GM12873 (cell line): Measurements from ENCODE around the gene FAM174A.

ENCODE experiments used
- TF ChIP-seq, protein P1 (sequence below): IDR thresholded peaks from 2 replicates; pipeline ENCODE4 v1.5.1; 2012; ENCODE audit warnings: low read depth, mild to moderate bottlenecking, moderate library complexity, low read length, control low read depth; ENCODE audit not compliant: insufficient read depth; ENCODE audit errors: missing control alignments

FAM174A gene

DNA sequence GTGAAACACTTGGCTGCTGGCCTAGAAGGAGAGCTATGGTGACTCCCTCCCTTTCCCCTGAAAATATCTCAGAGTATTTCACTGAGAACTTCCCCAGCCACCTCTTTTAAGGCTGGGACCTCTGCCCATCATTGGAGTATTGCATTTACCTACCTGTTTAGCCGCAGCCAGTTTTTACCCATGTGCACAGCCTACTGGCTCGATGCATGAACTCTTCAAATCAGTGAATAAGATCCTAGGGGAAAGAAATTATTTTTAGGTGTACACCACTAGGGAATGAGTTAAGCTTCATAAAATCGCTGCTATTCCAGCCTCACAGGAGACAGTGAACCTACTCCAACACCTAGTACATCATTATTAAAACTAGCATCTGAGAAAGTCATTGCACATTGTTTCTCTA, 16.8 kb upstream of the FAM174A start:
- TF ChIP-seq, protein P1, sequence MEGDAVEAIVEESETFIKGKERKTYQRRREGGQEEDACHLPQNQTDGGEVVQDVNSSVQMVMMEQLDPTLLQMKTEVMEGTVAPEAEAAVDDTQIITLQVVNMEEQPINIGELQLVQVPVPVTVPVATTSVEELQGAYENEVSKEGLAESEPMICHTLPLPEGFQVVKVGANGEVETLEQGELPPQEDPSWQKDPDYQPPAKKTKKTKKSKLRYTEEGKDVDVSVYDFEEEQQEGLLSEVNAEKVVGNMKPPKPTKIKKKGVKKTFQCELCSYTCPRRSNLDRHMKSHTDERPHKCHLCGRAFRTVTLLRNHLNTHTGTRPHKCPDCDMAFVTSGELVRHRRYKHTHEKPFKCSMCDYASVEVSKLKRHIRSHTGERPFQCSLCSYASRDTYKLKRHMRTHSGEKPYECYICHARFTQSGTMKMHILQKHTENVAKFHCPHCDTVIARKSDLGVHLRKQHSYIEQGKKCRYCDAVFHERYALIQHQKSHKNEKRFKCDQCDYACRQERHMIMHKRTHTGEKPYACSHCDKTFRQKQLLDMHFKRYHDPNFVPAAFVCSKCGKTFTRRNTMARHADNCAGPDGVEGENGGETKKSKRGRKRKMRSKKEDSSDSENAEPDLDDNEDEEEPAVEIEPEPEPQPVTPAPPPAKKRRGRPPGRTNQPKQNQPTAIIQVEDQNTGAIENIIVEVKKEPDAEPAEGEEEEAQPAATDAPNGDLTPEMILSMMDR: no peak

DNA sequence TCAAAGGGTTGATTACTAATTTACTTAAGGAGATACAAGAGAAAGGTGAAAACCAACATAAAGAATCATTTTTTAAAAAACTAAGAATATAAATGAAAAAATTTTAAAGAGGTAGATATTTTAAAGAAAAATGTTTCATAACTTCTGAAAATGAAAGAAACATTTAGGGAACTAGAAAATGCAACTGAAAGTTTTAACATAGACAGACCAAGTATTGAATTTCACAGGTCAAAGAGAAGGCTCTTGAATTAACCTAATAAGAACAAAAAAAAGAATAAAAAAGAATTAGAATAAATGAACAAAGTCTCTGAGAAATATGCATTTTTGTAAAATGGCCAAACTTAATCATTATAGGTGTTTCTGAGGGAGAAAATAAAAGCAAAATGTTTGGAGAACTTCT, 16.1 kb upstream of the FAM174A start:
- TF ChIP-seq, protein P1: no peak

DNA sequence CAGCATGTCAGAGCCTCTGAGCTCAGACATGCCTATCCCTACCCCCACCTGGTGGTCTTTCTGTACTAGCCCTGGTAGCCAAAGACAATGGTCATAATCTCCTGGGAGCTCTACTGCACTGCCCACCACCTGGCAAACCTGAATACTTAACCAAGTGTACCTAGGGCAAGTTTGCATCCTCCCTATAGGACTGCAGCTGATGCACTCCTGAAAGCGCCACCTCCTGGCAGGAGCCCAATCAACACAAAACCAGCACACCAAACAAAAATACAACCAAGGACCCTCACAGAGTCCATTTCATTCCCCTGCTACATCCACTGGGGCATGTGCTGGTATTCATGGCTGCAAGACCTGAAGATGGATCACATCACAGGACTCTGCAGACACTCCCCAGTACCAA, 14.8 kb upstream of the FAM174A start:
- TF ChIP-seq, protein P1: no peak

DNA sequence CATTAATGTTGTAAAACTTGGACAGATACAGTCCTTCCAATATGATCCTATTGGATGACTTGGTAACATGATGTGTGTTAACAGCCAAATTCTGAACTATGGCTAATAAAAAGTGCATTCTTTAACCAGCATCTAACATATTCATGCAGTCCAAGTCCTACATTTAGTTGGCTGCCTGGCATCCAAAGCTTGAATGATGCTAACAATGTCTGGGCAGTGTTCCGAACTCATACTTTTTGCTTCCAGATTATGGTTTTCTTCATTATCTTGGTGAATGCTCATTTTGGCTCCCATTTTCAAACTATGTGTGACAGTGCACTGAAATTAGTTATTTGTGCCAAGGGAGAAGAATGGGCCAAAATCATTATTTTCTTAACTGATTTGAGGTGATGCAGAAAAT, 2.8 kb downstream of the FAM174A start:
- TF ChIP-seq, protein P1: no peak

DNA sequence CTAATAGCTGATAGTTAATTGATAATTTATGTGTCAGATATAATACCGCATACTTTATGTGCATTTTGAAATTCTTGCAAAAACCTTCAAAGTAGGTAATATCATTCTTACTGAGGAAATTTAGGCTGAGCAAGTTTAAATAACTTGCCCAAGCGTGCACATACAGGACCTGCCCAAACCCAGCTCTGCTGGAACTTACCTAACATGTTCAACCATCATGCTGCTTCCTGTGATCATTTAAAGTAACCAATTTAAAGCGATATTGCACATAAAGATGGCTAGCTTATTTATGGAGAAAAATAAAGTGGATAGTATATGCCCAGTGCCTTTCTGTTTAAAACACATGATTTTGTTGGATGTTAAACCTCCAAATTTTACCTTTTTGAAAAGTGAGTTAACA, 4.3 kb downstream of the FAM174A start:
- TF ChIP-seq, protein P1: no peak

DNA sequence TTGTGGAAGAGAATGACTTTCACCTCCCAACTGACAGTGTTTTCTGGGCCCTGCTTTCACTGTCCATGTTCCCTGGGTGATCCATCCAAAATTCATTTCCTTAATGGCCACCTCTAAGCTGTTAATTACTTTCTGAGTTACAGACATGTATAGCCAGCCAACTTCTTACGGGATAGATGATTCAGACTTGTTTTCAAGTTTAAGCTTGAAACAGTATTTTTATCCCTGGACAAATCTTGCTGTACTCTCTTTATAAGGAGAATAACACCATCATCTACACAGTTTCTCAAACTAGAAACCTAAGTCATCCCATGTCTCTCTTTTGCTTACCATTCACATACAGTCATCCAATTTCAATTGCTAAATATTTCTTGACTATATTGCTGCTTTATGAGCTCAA, 6.9 kb downstream of the FAM174A start:
- TF ChIP-seq, protein P1: no peak

DNA sequence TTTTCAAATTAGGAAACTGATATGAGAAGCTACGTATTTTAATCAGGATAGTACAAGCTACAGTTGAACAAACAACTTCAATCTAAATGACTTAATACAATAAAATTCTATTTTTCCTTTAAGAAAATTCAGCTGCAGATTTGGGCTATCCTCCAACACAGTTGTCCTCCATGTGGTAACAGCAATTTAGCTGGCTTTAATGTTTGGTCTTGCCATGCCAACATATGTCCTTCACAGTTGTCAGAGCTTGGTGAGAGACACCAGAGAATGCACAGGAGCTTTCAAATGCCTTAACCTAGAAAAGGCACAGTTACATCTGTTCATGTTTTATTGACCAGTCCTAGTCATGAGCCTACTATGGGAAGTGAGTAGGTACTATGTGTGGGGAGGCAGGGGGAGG, 10.8 kb downstream of the FAM174A start:
- TF ChIP-seq, protein P1: no peak
